Measurements from ENCODE around the gene C10orf53.

Gene C10orf53

DNA sequence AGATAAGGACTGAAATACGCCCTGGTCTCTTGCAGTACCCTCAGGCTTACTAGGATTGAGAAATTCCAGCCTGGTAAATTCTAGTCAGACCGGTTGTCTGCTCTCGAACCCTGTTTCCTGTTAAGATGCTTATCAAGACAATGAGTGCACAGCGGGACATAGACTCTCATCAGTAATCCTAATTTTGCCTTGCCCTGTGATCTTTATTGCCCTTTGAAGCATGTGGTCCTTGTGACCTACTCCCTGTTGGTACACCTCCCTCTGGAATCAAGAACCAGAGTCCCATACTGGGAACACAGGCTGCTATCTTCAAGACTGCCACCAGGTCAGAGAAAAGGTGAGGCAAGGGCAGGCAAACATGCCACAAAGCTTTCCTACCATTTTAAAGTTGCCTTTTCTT lies 7.2 kb downstream of the C10orf53 start:
- DNase-seq (ENCODE audit: extremely low spot score), result no peak
- CTCF ChIA-PET, result no interaction called here
- TF ChIP-seq BHLHE40 (IDR thresholded peaks at IDR 0.05; ENCODE audit: borderline replicate concordance), result no peak
- POLR2A ChIA-PET, result no interaction called here

DNA sequence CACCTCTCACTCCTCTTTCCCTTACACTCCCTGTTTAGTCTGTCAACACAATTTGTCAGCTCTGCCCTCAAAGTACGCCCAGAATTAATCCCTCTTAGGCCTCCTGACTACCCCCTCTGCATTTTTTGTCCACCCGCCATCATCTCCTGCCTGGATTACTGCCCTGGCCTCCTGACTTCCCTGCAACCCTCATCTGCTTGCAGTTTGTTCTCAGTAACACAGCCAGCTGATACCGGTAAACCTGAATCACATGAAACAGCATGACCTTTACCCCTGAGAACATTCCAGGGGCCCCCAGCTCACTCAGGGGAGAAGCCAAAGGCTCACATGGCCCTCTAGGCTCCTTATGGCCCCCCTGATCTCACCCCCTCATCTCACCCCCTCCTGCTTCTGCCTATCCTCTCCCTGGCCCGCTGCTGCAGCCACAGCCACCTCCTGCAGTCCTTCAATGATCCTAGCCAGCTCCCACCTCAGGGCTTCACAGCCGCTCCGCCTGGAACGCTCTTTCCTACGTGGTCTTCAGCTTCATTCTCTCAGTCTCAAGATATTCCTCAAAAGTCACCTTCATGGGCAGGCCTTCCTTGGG lies 8.9 kb downstream of the C10orf53 start:
- TF ChIP-seq LEF1 (IDR thresholded peaks at IDR 0.05; ENCODE audit: borderline replicate concordance) (no peak), BHLHE40 (IDR thresholded peaks at IDR 0.05; ENCODE audit: borderline replicate concordance) (no peak), TARDBP (IDR thresholded peaks at IDR 0.05) (no peak), FOXK2 (IDR thresholded peaks at IDR 0.05) (no peak), FOXM1 (IDR thresholded peaks at IDR 0.05; ENCODE audit: borderline replicate concordance) (no peak), FOXA1 (IDR thresholded peaks at IDR 0.05) (no peak), HDGF (IDR thresholded peaks at IDR 0.05; ENCODE audit: borderline replicate concordance) (no peak), ARNT (IDR thresholded peaks at IDR 0.05) (no peak), NFRKB (IDR thresholded peaks at IDR 0.05) (no peak), ELF4 (IDR thresholded peaks at IDR 0.05) (no peak), L3MBTL2 (conservative IDR thresholded peaks at IDR 0.05) (no peak), SUZ12 (IDR thresholded peaks at IDR 0.05) (no peak), ZNF384 (IDR thresholded peaks at IDR 0.05) (no peak), CTBP1 (IDR thresholded peaks at IDR 0.05; ENCODE audit: borderline replicate concordance) (no peak), SP1 (IDR thresholded peaks at IDR 0.05) (no peak)
- DNase-seq (ENCODE audit: extremely low spot score), result no peak
- ChIA-PET CTCF (no interaction called here), POLR2A (no interaction called here)

DNA sequence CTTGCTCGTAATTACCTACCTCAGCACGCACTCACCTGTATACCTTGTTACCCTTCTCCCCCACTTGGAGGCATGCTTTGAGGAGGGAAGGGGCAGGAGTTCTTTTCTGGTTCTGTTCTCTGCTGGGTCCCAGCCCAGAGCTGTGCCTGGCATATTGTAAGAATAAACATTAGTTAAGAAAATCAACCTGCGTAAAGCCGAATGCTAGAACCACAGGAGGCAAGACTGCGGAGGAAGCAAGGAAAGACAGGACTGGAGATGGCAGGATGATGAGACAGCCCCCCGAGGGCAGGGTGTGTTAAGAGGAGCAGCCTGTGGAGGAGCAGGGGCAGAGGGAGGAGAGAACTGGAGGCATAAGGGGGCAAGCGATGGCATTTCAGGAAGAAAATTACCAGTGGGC lies 9.5 kb downstream of the C10orf53 start:
- DNase-seq (ENCODE audit: extremely low spot score), result no peak
- ChIA-PET CTCF (no interaction called here), POLR2A (no interaction called here)
- TF ChIP-seq HDGF (IDR thresholded peaks at IDR 0.05; ENCODE audit: borderline replicate concordance), result no peak

DNA sequence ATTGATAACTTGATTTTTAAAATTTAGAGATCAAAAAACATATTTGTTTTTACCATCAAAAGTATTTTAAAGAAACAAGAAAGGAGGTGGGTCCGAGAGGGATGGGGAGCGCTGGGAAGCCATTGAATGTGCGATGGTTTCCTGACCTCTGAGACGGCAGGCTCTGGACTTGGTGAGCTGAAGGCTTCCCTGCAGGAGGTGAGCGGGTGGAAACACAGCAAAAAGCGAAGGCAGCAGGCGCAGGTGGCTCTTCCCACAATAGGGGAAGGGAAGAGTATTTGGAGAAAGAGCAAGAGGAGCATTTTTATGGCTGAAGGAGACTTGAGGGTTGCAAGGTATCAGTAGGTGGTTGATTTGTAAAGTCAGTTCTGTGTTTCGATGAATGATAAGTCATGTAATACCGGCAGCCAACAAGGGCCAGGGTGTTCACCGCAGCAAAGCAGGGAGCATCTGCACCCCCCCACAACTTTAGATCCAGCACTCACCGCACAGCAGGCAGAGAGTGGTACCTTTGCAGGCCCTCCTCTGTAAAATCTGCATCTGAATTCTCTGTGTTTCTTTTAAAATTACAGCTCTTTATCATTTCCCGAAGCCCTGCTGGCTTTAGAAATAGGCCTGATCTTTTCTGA lies 10.5 kb downstream of the C10orf53 start:
- CTCF ChIA-PET, result no interaction called here
- POLR2A ChIA-PET, result no interaction called here
- DNase-seq (ENCODE audit: extremely low spot score), result no peak
- TF ChIP-seq ZNF384 (IDR thresholded peaks at IDR 0.05) (no peak), CTBP1 (IDR thresholded peaks at IDR 0.05; ENCODE audit: borderline replicate concordance) (no peak), ELF4 (IDR thresholded peaks at IDR 0.05) (no peak), ARNT (IDR thresholded peaks at IDR 0.05) (no peak), BHLHE40 (IDR thresholded peaks at IDR 0.05; ENCODE audit: borderline replicate concordance) (no peak), SP1 (IDR thresholded peaks at IDR 0.05) (no peak), L3MBTL2 (conservative IDR thresholded peaks at IDR 0.05) (no peak), TARDBP (IDR thresholded peaks at IDR 0.05) (no peak), HDGF (IDR thresholded peaks at IDR 0.05; ENCODE audit: borderline replicate concordance) (no peak), FOXK2 (IDR thresholded peaks at IDR 0.05) (no peak), LEF1 (IDR thresholded peaks at IDR 0.05; ENCODE audit: borderline replicate concordance) (no peak), SUZ12 (IDR thresholded peaks at IDR 0.05) (no peak), FOXM1 (IDR thresholded peaks at IDR 0.05; ENCODE audit: borderline replicate concordance) (no peak), NFRKB (IDR thresholded peaks at IDR 0.05) (no peak), FOXA1 (IDR thresholded peaks at IDR 0.05) (no peak)
- TF ChIP-seq, protein P1, sequence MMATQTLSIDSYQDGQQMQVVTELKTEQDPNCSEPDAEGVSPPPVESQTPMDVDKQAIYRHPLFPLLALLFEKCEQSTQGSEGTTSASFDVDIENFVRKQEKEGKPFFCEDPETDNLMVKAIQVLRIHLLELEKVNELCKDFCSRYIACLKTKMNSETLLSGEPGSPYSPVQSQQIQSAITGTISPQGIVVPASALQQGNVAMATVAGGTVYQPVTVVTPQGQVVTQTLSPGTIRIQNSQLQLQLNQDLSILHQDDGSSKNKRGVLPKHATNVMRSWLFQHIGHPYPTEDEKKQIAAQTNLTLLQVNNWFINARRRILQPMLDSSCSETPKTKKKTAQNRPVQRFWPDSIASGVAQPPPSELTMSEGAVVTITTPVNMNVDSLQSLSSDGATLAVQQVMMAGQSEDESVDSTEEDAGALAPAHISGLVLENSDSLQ (IDR thresholded peaks at IDR 0.05), result no peak

DNA sequence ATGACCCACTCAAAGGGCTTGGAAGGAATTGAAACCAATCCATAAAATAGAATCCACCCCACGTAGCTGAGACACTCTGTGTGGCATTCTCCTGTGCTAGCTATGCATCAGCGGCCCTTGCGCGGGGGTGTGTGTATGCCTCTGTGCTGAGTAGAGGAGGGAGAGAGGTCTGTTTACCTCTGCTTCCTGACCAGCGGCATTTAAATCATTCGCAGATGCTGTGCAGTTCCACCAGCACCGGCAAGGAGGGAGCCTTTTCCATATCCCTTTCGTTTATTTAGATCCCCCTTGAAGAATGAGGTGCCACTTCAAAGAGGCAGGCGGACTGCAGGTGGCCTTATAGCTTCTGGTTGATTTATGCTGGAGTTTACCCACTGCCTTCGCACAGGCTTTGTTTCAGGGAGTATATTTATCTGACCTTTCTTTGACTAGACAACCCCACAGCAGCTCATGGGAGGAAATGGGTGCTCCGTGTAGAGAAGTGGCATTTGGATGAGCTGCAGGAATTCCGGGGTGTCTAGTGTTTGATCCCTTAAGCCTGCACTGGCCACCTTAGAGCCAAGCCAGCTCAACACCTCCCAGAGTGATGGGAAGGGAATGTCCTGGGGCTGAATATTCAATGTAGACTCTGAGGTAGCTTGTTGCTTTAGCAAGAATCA lies 11.4 kb downstream of the C10orf53 start:
- ChIA-PET POLR2A (no interaction called here), CTCF (interaction anchor here (0.5 kb wide), 1 partner anchor 32 kb away, joined by 6 read pairs; no protein-coding TSS in a partner anchor)
- TF ChIP-seq FOXK2 (IDR thresholded peaks at IDR 0.05), result no peak
- no peak for TF ChIP-seq ZNF384 (IDR thresholded peaks at IDR 0.05)
- no peak for TF ChIP-seq TARDBP (IDR thresholded peaks at IDR 0.05)
- TF ChIP-seq ELF4 (IDR thresholded peaks at IDR 0.05), result no peak
- TF ChIP-seq HDGF (IDR thresholded peaks at IDR 0.05; ENCODE audit: borderline replicate concordance), result no peak
- TF ChIP-seq SP1 (IDR thresholded peaks at IDR 0.05), result no peak
- no peak for TF ChIP-seq SUZ12 (IDR thresholded peaks at IDR 0.05)
- TF ChIP-seq FOXA1 (IDR thresholded peaks at IDR 0.05), result no peak
- no peak for TF ChIP-seq L3MBTL2 (conservative IDR thresholded peaks at IDR 0.05)
- no peak for TF ChIP-seq ARNT (IDR thresholded peaks at IDR 0.05)
- TF ChIP-seq CTBP1 (IDR thresholded peaks at IDR 0.05; ENCODE audit: borderline replicate concordance), result no peak
- TF ChIP-seq FOXM1 (IDR thresholded peaks at IDR 0.05; ENCODE audit: borderline replicate concordance), result no peak
- no peak for TF ChIP-seq BHLHE40 (IDR thresholded peaks at IDR 0.05; ENCODE audit: borderline replicate concordance)
- no peak for DNase-seq (ENCODE audit: extremely low spot score)

DNA sequence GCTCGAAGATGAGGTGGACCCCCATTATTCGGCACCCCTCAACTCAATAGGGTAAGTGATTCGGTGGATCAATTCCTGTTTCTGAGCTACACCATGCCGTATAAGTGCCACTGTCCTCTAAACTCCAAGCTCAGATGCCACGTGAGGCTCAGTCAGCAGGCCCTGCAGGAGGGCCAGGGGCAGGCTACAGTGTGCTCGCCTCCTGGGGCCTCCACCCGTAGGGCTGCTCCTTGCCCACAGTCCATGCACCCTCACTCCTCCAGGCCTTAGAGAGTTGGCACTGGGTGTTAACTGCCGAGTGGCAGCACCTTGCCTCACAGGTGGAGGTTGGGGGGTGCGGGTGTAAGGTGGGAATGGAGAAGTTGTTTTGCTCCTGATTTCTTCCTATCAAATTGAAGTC lies 12.1 kb downstream of the C10orf53 start:
- ChIA-PET CTCF (no interaction called here), POLR2A (no interaction called here)
- DNase-seq (ENCODE audit: extremely low spot score), result no peak
- TF ChIP-seq FOXK2 (IDR thresholded peaks at IDR 0.05), result no peak
- TF ChIP-seq ARNT (IDR thresholded peaks at IDR 0.05), result no peak
- no peak for TF ChIP-seq ELF4 (IDR thresholded peaks at IDR 0.05)
- TF ChIP-seq FOXA1 (IDR thresholded peaks at IDR 0.05), result no peak
- TF ChIP-seq, protein P1 (IDR thresholded peaks at IDR 0.05), result no peak
- no peak for TF ChIP-seq HDGF (IDR thresholded peaks at IDR 0.05; ENCODE audit: borderline replicate concordance)
- TF ChIP-seq NFRKB (IDR thresholded peaks at IDR 0.05), result no peak
- TF ChIP-seq SUZ12 (IDR thresholded peaks at IDR 0.05), result no peak
- no peak for TF ChIP-seq TARDBP (IDR thresholded peaks at IDR 0.05)
- no peak for TF ChIP-seq ZNF384 (IDR thresholded peaks at IDR 0.05)
- no peak for TF ChIP-seq SP1 (IDR thresholded peaks at IDR 0.05)
- no peak for TF ChIP-seq FOXM1 (IDR thresholded peaks at IDR 0.05; ENCODE audit: borderline replicate concordance)
- no peak for TF ChIP-seq BHLHE40 (IDR thresholded peaks at IDR 0.05; ENCODE audit: borderline replicate concordance)
- no peak for TF ChIP-seq LEF1 (IDR thresholded peaks at IDR 0.05; ENCODE audit: borderline replicate concordance)
- no peak for TF ChIP-seq L3MBTL2 (conservative IDR thresholded peaks at IDR 0.05)
- TF ChIP-seq CTBP1 (IDR thresholded peaks at IDR 0.05; ENCODE audit: borderline replicate concordance), result no peak

Measured in HEK293T (cell line).